Liver (tissue), 9 donors: Measurements from ENCODE around the gene KCNT1. TPM values are rescaled to one million over a fixed set of nuclear protein-coding genes. Genes with fewer than 3 reads are reported as not detected.

Experiments used
- DNase-seq: peaks from one replicate; pipeline ENCODE4 v3.0.0-alpha.2; 2017; ENCODE audit warnings: low spot score
- H3K27ac ChIP-seq, 2 donors: one replicate each; pipeline ENCODE4 v1.7.0; 2013; ENCODE audit warnings: inconsistent platforms in 2 of 2, low read length in 2 of 2, control low read depth in 1 of 2, low read depth in 1 of 2, mild to moderate bottlenecking in 1 of 2
- H3K27me3 ChIP-seq, 4 donors: one replicate each; pipeline versions ENCODE4 v1.6.1 to v1.7.0; 2013; ENCODE audit warnings: low read length in 3 of 4, inconsistent platforms in 1 of 4, mild to moderate bottlenecking in 1 of 4, moderate library complexity in 1 of 4; ENCODE audit not compliant: control insufficient read depth in 4 of 4, insufficient read depth in 4 of 4
- H3K36me3 ChIP-seq, 4 donors: one replicate each; pipeline versions ENCODE4 v1.6.1 to v1.7.0; 2013; ENCODE audit warnings: low read length in 3 of 4, mild to moderate bottlenecking in 3 of 4, low read depth in 1 of 4, moderate library complexity in 1 of 4; ENCODE audit not compliant: control insufficient read depth in 4 of 4, insufficient read depth in 3 of 4
- H3K4me1 ChIP-seq, 4 donors: one replicate each; pipeline versions ENCODE4 v1.6.1 to v1.7.0; 2013; ENCODE audit warnings: low read length in 3 of 4, mild to moderate bottlenecking in 3 of 4, moderate library complexity in 1 of 4; ENCODE audit not compliant: control insufficient read depth in 4 of 4, insufficient read depth in 4 of 4
- H3K4me3 ChIP-seq, 3 donors: one replicate each; pipeline versions ENCODE4 v1.6.1 to v1.7.0; 2013; ENCODE audit warnings: low read length in 3 of 3, control low read depth in 1 of 3, low read depth in 1 of 3, mild to moderate bottlenecking in 1 of 3
- H3K9ac ChIP-seq, 2 donors: one replicate each; pipeline ENCODE4 v1.7.0; 2013; ENCODE audit warnings: low read length in 2 of 2, mild to moderate bottlenecking in 2 of 2, moderate library complexity in 2 of 2, control low read depth in 1 of 2, low read depth in 1 of 2
- H3K9me3 ChIP-seq, 4 donors: one replicate each; pipeline versions ENCODE4 v1.6.1 to v1.7.0; 2013; ENCODE audit warnings: low read length in 3 of 4; ENCODE audit not compliant: control insufficient read depth in 4 of 4
- ATF3 ChIP-seq: IDR thresholded peaks from 2 replicates; pipeline ENCODE4 v1.6.1; 2016; ENCODE audit warnings: antibody characterized with exemption
- EGR1 ChIP-seq, 2 donors: IDR thresholded peaks; 2 replicates each; pipeline ENCODE4 v1.6.1; 2016 to 2018; ENCODE audit warnings: antibody characterized with exemption in 2 of 2, low read depth in 2 of 2
- FOXA1 ChIP-seq: IDR thresholded peaks from 2 replicates; pipeline ENCODE4 v1.6.1; 2016; ENCODE audit warnings: antibody characterized with exemption
- FOXA2 ChIP-seq: IDR thresholded peaks from 2 replicates; pipeline ENCODE4 v1.6.1; 2016; ENCODE audit warnings: antibody characterized with exemption
- GABPA ChIP-seq, 2 donors: IDR thresholded peaks in 1 of 2; conservative IDR thresholded peaks in 1 of 2; 2 replicates each; pipeline ENCODE4 v1.6.1; 2016; ENCODE audit warnings: antibody characterized with exemption in 2 of 2, mild to moderate bottlenecking in 1 of 2, moderate library complexity in 1 of 2
- HNF4A ChIP-seq, 2 donors: conservative IDR thresholded peaks; 2 replicates each; pipeline ENCODE4 v1.6.1; 2016; ENCODE audit warnings: antibody characterized with exemption in 2 of 2, mild to moderate bottlenecking in 2 of 2
- HNF4G ChIP-seq: IDR thresholded peaks from 2 replicates; pipeline ENCODE4 v1.6.1; 2016; ENCODE audit warnings: antibody characterized with exemption
- RAD21 ChIP-seq, 2 donors: IDR thresholded peaks; 2 replicates each; pipeline ENCODE4 v1.6.1; 2016; ENCODE audit warnings: antibody characterized with exemption in 2 of 2, mild to moderate bottlenecking in 2 of 2
- REST ChIP-seq: IDR thresholded peaks from 2 replicates; pipeline ENCODE4 v1.6.1; 2016; ENCODE audit warnings: antibody characterized with exemption, mild to moderate bottlenecking
- RXRA ChIP-seq, 2 donors: IDR thresholded peaks; 2 replicates each; pipeline ENCODE4 v1.6.1; 2017 to 2018; ENCODE audit warnings: antibody characterized with exemption in 2 of 2, mild to moderate bottlenecking in 1 of 2
- SP1 ChIP-seq: IDR thresholded peaks from 2 replicates; pipeline ENCODE4 v1.6.1; 2018; ENCODE audit warnings: antibody characterized with exemption, mild to moderate bottlenecking
- TAF1 ChIP-seq: conservative IDR thresholded peaks from 2 replicates; pipeline ENCODE4 v1.6.1; 2016; ENCODE audit warnings: antibody characterized with exemption, mild to moderate bottlenecking
- YY1 ChIP-seq: IDR thresholded peaks from 2 replicates; pipeline ENCODE4 v1.6.1; 2016; ENCODE audit warnings: antibody characterized with exemption, mild to moderate bottlenecking
- WGBS: extraction: QIAGEN DNeasy Blood & Tissue Kit; methylation state at CpG from one replicate; pipeline ENCODE4 v1.1.7; 2013; 5-methylcytosine and 5-hydroxymethylcytosine counted together
- polyA plus RNA-seq, 2 donors: library from polyadenylated mRNA; stranded (reverse) in 1 of 2; unstranded in 1 of 2; fragments of 200-250 nt in 1 of 2; fragments of >200 nt in 1 of 2; fragmentation: Nextera tagmentation in 1 of 2; extraction: Ambion mirVana in 1 of 2; gene quantifications; one replicate each; pipeline versions ENCODE4 v1.2.1 to v1.2.3, GENCODE V29; 2013 to 2015
- total RNA-seq, 2 donors: library from RNA; depleted of rRNA; stranded (reverse); fragments of >200 nt; gene quantifications; one replicate each; pipeline ENCODE4 v1.2.3, GENCODE V29; 2014
- TF ChIP-seq, protein P1 (sequence below): IDR thresholded peaks from 2 replicates; pipeline ENCODE4 v1.6.1; 2016; ENCODE audit warnings: antibody characterized with exemption
- TF ChIP-seq, protein P2 (sequence below): fragments of 150-350 bp; IDR thresholded peaks from 2 replicates; pipeline ENCODE4 v1.5.1; 2017; ENCODE audit warnings: improper control_type of control experiment, low read depth, low read length; ENCODE audit not compliant: missing input control
- TF ChIP-seq, protein P3 (sequence below): IDR thresholded peaks from 2 replicates; pipeline ENCODE4 v1.6.1; 2016; ENCODE audit warnings: antibody characterized with exemption
- donor health status: healthy.
- donor health status: healthy.
- donor health status: healthy.
- donor health status: healthy.
- donor health status: healthy.

The KCNT1 gene
- total and polyA plus RNA-seq, 4 donors, result 0.08 TPM; not detected in 2

DNA sequence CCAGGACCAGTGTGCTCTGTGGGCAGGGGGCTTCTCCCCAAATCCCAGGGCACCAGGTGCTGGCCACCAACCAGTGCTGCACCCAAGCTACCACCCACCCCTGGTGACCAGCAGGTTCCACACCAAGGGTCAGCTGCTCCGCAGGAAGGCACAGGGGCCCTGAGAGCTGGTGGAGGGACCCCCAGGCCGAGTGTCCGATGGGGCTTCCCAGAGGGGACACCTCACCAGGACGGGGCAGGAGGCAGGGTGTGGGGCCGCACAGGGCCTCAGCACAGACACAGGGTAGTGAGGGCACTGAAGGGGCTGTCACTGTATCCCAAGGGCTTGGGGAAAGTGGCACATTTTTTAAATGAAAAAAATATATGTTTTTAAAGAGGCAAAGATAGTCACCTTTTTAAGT lies 20.8 kb upstream of the KCNT1 start:
- TF ChIP-seq EGR1 (IDR thresholded peaks at IDR 0.05; ENCODE audit: low read depth in 2 of 2) (no peak), ATF3 (no peak), REST (no peak), RAD21 (IDR thresholded peaks at IDR 0.05) (no peak), HNF4G (no peak), YY1 (no peak), TAF1 (no peak)
- TF ChIP-seq, protein P1, sequence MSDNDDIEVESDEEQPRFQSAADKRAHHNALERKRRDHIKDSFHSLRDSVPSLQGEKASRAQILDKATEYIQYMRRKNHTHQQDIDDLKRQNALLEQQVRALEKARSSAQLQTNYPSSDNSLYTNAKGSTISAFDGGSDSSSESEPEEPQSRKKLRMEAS, result no peak
- TF ChIP-seq, protein P2, sequence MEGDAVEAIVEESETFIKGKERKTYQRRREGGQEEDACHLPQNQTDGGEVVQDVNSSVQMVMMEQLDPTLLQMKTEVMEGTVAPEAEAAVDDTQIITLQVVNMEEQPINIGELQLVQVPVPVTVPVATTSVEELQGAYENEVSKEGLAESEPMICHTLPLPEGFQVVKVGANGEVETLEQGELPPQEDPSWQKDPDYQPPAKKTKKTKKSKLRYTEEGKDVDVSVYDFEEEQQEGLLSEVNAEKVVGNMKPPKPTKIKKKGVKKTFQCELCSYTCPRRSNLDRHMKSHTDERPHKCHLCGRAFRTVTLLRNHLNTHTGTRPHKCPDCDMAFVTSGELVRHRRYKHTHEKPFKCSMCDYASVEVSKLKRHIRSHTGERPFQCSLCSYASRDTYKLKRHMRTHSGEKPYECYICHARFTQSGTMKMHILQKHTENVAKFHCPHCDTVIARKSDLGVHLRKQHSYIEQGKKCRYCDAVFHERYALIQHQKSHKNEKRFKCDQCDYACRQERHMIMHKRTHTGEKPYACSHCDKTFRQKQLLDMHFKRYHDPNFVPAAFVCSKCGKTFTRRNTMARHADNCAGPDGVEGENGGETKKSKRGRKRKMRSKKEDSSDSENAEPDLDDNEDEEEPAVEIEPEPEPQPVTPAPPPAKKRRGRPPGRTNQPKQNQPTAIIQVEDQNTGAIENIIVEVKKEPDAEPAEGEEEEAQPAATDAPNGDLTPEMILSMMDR, result no peak
- no peak overlapping the region for H3K9ac ChIP-seq
- no peaks in the 10 kb centered on the region for H3K36me3 ChIP-seq
- WGBS, result 82% methylated on average over 5 of the region's 5 CpGs
- H3K27me3 ChIP-seq, result no peaks in the 10 kb centered on the region
- no peak overlapping the region for H3K4me3 ChIP-seq
- no peak for DNase-seq
- no peaks in the 10 kb centered on the region for H3K9me3 ChIP-seq
- no peak overlapping the region for H3K27ac ChIP-seq
- H3K4me1 ChIP-seq, result no peaks in the 10 kb centered on the region

- no peak overlapping the region for H3K4me3 ChIP-seq
- no peaks in the 10 kb centered on the region for H3K9me3 ChIP-seq
- H3K4me1 ChIP-seq, result no peaks in the 10 kb centered on the region
- WGBS, result 69% methylated on average over 15 of the region's 15 CpGs
- DNase-seq, result no peak
- H3K27me3 ChIP-seq, result no peaks in the 10 kb centered on the region
- H3K27ac ChIP-seq, result no peak overlapping the region
- no peak overlapping the region for H3K9ac ChIP-seq
- H3K36me3 ChIP-seq, result no peaks in the 10 kb centered on the region
- TF ChIP-seq TAF1, result no peak
- TF ChIP-seq, protein P2, result no peak
- no peak for TF ChIP-seq SP1
- no peak for TF ChIP-seq YY1
- TF ChIP-seq RXRA (IDR thresholded peaks at IDR 0.05), result no peak
- TF ChIP-seq, protein P1, result no peak
- no peak for TF ChIP-seq GABPA (IDR thresholded peaks at IDR 0.05 in 1 of 2, conservative IDR thresholded peaks at IDR 0.05 in 1 of 2)
- TF ChIP-seq FOXA2, result no peak
- TF ChIP-seq ATF3, result no peak
- TF ChIP-seq FOXA1, result no peak
- TF ChIP-seq HNF4G, result no peak
- no peak for TF ChIP-seq HNF4A (conservative IDR thresholded peaks at IDR 0.05)
- TF ChIP-seq, protein P3, sequence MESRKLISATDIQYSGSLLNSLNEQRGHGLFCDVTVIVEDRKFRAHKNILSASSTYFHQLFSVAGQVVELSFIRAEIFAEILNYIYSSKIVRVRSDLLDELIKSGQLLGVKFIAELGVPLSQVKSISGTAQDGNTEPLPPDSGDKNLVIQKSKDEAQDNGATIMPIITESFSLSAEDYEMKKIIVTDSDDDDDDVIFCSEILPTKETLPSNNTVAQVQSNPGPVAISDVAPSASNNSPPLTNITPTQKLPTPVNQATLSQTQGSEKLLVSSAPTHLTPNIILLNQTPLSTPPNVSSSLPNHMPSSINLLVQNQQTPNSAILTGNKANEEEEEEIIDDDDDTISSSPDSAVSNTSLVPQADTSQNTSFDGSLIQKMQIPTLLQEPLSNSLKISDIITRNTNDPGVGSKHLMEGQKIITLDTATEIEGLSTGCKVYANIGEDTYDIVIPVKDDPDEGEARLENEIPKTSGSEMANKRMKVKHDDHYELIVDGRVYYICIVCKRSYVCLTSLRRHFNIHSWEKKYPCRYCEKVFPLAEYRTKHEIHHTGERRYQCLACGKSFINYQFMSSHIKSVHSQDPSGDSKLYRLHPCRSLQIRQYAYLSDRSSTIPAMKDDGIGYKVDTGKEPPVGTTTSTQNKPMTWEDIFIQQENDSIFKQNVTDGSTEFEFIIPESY, result no peak
- TF ChIP-seq RAD21 (IDR thresholded peaks at IDR 0.05), result no peak
These were observed 18.5 kb upstream of the KCNT1 start for GRCh38 chr9:135683401-135684034.
